K562 (cell line): ENCODE measurements around the gene INHBC. TPM values are rescaled to one million over a fixed set of nuclear protein-coding genes. Genes with fewer than 3 reads are reported as not detected.

Source experiments
- ARNT ChIP-seq, 2 experiments: fragments of 450-650 bp; IDR thresholded peaks; 2 replicates each; pipeline ENCODE4 v1.6.1; 2016; ENCODE audit warnings: mild to moderate bottlenecking in 1 of 2
- CBFA2T3 ChIP-seq: fragments of 450-650 bp; IDR thresholded peaks from 2 replicates; pipeline ENCODE4 v1.6.1; 2017
- CBX3 ChIP-seq, 2 experiments: IDR thresholded peaks; 1 replicate in 1 of 2; 2 replicates in 1 of 2; pipeline ENCODE4 v1.6.1; 2012; ENCODE audit warnings: inconsistent platforms in 2 of 2, low read length in 2 of 2, borderline replicate concordance in 1 of 2, control low read depth in 1 of 2
- FOSL1 ChIP-seq: fragments of 200-800 bp; sonication (Bioruptor generic); conservative IDR thresholded peaks from 2 replicates; pipeline ENCODE4 v1.6.1; 2016; ENCODE audit warnings: missing genetic modification characterization, missing compliant biosample characterization
- KDM4B ChIP-seq, 2 experiments: fragments of 450-650 bp in 1 of 2; sonication (generic) in 1 of 2; IDR thresholded peaks; 2 replicates each; pipeline ENCODE4 v1.6.1; 2016 to 2017; ENCODE audit warnings: borderline replicate concordance in 2 of 2, antibody characterized with exemption in 1 of 2, low read depth in 1 of 2, mild to moderate bottlenecking in 1 of 2
- MAFG ChIP-seq: fragments of 450-650 bp; conservative IDR thresholded peaks from 2 replicates; pipeline ENCODE4 v1.6.1; 2016; ENCODE audit warnings: missing genetic modification characterization, missing compliant biosample characterization
- MYNN ChIP-seq, 2 experiments: sonication (generic); formaldehyde crosslinking in 1 of 2; IDR thresholded peaks; 2 replicates each; pipeline versions ENCODE4 v1.5.0 to v1.6.1; 2016 to 2020; ENCODE audit warnings: antibody characterized with exemption in 1 of 2, missing genetic modification reagents in 1 of 2
- NUFIP1 ChIP-seq: fragments of 450-650 bp; IDR thresholded peaks from 2 replicates; pipeline ENCODE4 v1.6.1; 2018; ENCODE audit not compliant: partially characterized antibody
- PHF8 ChIP-seq: fragments of 200-600 bp; sonication (generic); IDR thresholded peaks from 2 replicates; pipeline ENCODE4 v1.6.1; 2012; ENCODE audit warnings: mixed run types, mild to moderate bottlenecking, inconsistent platforms, low read length, moderate library complexity, borderline replicate concordance
- PHTF2 ChIP-seq: fragments of 250-450 bp; sonication (Bioruptor Pico); IDR thresholded peaks from 2 replicates; pipeline ENCODE4 v1.5.0; 2021; ENCODE audit warnings: mild to moderate bottlenecking
- SIN3A ChIP-seq, 2 experiments: fragments of 150-350 bp in 1 of 2; IDR thresholded peaks; 2 replicates each; pipeline ENCODE4 v1.6.1; 2011 to 2016; ENCODE audit warnings: borderline replicate concordance in 2 of 2, low read depth in 2 of 2, low read length in 2 of 2, mild to moderate bottlenecking in 2 of 2, moderate library complexity in 2 of 2; ENCODE audit not compliant: control insufficient read depth in 1 of 2
- SP2 ChIP-seq: IDR thresholded peaks from 2 replicates; pipeline ENCODE4 v1.6.1; 2011; ENCODE audit warnings: mild to moderate bottlenecking, low read depth, low read length, moderate library complexity; ENCODE audit not compliant: poor library complexity, severe bottlenecking; ENCODE audit errors: extremely low read depth
- ZNF253 ChIP-seq: fragments of 250-450 bp; sonication (Bioruptor Pico); conservative IDR thresholded peaks from 2 replicates; pipeline ENCODE4 v1.6.1; 2021; ENCODE audit warnings: mild to moderate bottlenecking
- ZNF384 ChIP-seq: IDR thresholded peaks from 2 replicates; pipeline ENCODE4 v1.6.1; 2012; ENCODE audit warnings: low read depth, low read length, improper control_type of control experiment
- ZNF699 ChIP-seq: fragments of 250-450 bp; sonication (Bioruptor Pico); IDR thresholded peaks from 2 replicates; pipeline ENCODE4 v1.8.0; 2021; ENCODE audit warnings: mild to moderate bottlenecking, moderate library complexity; ENCODE audit not compliant: insufficient replicate concordance
- ZNF830 ChIP-seq: fragments of 250-450 bp; sonication (Bioruptor Pico); IDR thresholded peaks from 2 replicates; pipeline ENCODE4 v1.5.0; 2021; ENCODE audit warnings: mild to moderate bottlenecking
- polyA plus RNA-seq, 8 experiments: library from polyadenylated mRNA; depleted of rRNA in 4 of 8; stranded (reverse) in 5 of 8; unstranded in 3 of 8; fragments of >200 nt; fragmentation: Nextera tagmentation in 2 of 8; fragmentation: Illumina TruSeq in 1 of 8; extraction: Ambion mirVana in 2 of 8; extraction: Trizol in 1 of 8; gene quantifications; 2 replicates each; pipeline versions ENCODE4 v1.2.1 to v1.2.3, GENCODE V29; 2011 to 2014; ENCODE audit warnings: inconsistent platforms in 1 of 8, missing spikeins in 1 of 8
- total RNA-seq, 7 experiments: library from RNA; depleted of rRNA in 6 of 7; stranded (reverse); fragments of >200 nt in 6 of 7; fragmentation: Illumina TruSeq in 2 of 7; extraction: Trizol in 2 of 7; gene quantifications; 2 replicates each; pipeline versions ENCODE4 v1.2.1 to v1.2.3, GENCODE V29; 2011 to 2021; ENCODE audit warnings: low replicate concordance in 1 of 7
- TF ChIP-seq, protein P1 (sequence below): sonication (generic); formaldehyde crosslinking; IDR thresholded peaks from 2 replicates; pipeline ENCODE4 v1.4.0; 2020; ENCODE audit warnings: mild to moderate bottlenecking, missing genetic modification reagents
- TF ChIP-seq, protein P2 (sequence below): sonication (generic); formaldehyde crosslinking; IDR thresholded peaks from 2 replicates; pipeline ENCODE4 v1.8.0; 2023; ENCODE audit warnings: mild to moderate bottlenecking, missing genetic modification reagents
- TF ChIP-seq, protein P3 (sequence below): fragments of 250-450 bp; sonication (Bioruptor Pico); IDR thresholded peaks from 2 replicates; pipeline ENCODE4 v1.4.0; 2020; ENCODE audit warnings: mild to moderate bottlenecking, moderate library complexity

INHBC gene
- total and polyA plus RNA-seq, 9 of the 15 experiments (the other 6 are each of a cell fraction or from before 2014, with no cell fraction given) = 0.07 to 0.24 (median 0.15) TPM; not detected in 4

DNA sequence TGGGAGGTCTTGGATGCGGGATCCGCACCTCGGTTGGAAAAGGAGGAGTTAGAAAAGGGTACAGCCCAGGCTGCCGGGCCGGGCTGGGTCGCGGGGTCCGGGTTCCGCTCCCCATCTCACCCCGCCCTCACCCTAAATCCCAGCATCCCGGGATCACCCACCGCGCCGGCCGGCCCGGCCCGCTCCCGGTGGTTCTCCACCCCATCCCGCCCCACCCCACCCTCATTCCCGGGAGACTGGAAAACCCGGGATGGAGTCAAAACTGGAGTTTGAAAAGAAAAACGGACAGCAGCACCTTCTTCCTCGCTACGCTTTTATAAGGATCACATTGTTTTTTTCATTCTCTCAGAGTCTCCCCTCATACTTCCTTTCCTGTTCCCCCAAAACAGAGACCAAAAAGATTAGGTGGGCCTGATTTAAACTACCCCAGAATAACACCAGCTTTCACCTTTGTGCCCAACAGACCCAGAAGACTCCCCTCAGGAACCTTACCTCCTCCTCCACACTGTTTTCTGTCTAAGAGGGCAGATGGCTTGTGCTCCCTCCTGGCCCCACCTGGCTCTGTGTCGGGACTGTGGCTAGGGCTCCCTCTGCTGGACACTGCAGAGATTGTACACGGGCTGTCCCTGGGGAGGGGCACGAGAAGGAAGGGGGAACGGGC lies 27.8 kb downstream of the INHBC start (continued):
- TF ChIP-seq SP2 (no peak), ZNF830 (CRISPR knock-in tag) (no peak), PHF8 (peak; percentile 21; the same call in 1 of the 2 replicates), CBFA2T3 (peak; percentile 34; the same call in 1 of the 2 replicates), MAFG (tag) (no peak), KDM4B (IDR thresholded peaks at IDR 0.05; ENCODE audit: borderline replicate concordance in 2 of 2, low read depth in 1 of 2) (no peak), MYNN (IDR thresholded peaks at IDR 0.05) (0 out of 2 replicates have a peak, but pooled peaks have one; percentile 46), MYNN (CRISPR knock-in tag; IDR thresholded peaks at IDR 0.05) (no peak), SIN3A (IDR thresholded peaks at IDR 0.05; ENCODE audit: borderline replicate concordance in 2 of 2, control insufficient read depth in 1 of 2, low read depth in 2 of 2, low read length in 2 of 2) (peak in 1 of 2 experiments; percentile 77; a peak in 1 of 4 replicates), ARNT (IDR thresholded peaks at IDR 0.05) (peak; percentile 53 to 86; a peak in 2 of 4 replicates), ZNF253 (CRISPR knock-in tag) (no peak), PHTF2 (no peak), ZNF384 (peak; percentile 63; the same call in 1 of the 2 replicates), CBX3 (IDR thresholded peaks at IDR 0.05; ENCODE audit: borderline replicate concordance in 1 of 2, low read length in 2 of 2) (peak in 1 of 2 experiments; percentile 81; a peak in 2 of 3 replicates), ZNF699 (CRISPR knock-in tag) (no peak), NUFIP1 (no peak), FOSL1 (no peak)
- TF ChIP-seq, protein P1, sequence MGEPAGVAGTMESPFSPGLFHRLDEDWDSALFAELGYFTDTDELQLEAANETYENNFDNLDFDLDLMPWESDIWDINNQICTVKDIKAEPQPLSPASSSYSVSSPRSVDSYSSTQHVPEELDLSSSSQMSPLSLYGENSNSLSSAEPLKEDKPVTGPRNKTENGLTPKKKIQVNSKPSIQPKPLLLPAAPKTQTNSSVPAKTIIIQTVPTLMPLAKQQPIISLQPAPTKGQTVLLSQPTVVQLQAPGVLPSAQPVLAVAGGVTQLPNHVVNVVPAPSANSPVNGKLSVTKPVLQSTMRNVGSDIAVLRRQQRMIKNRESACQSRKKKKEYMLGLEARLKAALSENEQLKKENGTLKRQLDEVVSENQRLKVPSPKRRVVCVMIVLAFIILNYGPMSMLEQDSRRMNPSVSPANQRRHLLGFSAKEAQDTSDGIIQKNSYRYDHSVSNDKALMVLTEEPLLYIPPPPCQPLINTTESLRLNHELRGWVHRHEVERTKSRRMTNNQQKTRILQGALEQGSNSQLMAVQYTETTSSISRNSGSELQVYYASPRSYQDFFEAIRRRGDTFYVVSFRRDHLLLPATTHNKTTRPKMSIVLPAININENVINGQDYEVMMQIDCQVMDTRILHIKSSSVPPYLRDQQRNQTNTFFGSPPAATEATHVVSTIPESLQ (CRISPR knock-in tag) = no peak
- TF ChIP-seq, protein P2, sequence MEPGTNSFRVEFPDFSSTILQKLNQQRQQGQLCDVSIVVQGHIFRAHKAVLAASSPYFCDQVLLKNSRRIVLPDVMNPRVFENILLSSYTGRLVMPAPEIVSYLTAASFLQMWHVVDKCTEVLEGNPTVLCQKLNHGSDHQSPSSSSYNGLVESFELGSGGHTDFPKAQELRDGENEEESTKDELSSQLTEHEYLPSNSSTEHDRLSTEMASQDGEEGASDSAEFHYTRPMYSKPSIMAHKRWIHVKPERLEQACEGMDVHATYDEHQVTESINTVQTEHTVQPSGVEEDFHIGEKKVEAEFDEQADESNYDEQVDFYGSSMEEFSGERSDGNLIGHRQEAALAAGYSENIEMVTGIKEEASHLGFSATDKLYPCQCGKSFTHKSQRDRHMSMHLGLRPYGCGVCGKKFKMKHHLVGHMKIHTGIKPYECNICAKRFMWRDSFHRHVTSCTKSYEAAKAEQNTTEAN (CRISPR knock-in tag) = no peak
- TF ChIP-seq, protein P3, sequence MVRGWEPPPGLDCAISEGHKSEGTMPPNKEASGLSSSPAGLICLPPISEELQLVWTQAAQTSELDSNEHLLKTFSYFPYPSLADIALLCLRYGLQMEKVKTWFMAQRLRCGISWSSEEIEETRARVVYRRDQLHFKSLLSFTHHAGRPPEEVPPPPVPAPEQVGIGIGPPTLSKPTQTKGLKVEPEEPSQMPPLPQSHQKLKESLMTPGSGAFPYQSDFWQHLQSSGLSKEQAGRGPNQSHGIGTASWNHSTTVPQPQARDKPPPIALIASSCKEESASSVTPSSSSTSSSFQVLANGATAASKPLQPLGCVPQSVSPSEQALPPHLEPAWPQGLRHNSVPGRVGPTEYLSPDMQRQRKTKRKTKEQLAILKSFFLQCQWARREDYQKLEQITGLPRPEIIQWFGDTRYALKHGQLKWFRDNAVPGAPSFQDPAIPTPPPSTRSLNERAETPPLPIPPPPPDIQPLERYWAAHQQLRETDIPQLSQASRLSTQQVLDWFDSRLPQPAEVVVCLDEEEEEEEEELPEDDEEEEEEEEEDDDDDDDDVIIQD (CRISPR knock-in tag) = no peak
